ENCODE measurements around the gene SLX9. TPM values are rescaled to one million over a fixed set of nuclear protein-coding genes. Genes with fewer than 3 reads are reported as not detected.

SLX9 gene
- total RNA-seq, 4 donors from 2014 or later, result 20.8 to 59.3 (median 27.6) TPM

GRCh38 chr21:44994047-44994694 lies 54.3 kb downstream of the SLX9 start:
- WGBS, result 64% methylated on average over 22 of the region's 24 CpGs
- peak overlapping the region; percentile 83 to 95 (median 92) for H3K27ac ChIP-seq (replicated peaks in 1 of 4)
- TF ChIP-seq CTCF (IDR thresholded peaks at IDR 0.05), result no peak
- no peak for TF ChIP-seq POLR2AphosphoS5 (IDR thresholded peaks at IDR 0.05)
- TF ChIP-seq EP300 (IDR thresholded peaks at IDR 0.05), result no peak
- TF ChIP-seq POLR2A (IDR thresholded peaks at IDR 0.05; ENCODE audit: low read depth), result no peak
- H3K27me3 ChIP-seq, result no peaks in the 10 kb centered on the region
- H3K4me3 ChIP-seq, result no peak overlapping the region
- no peaks in the 10 kb centered on the region for H3K9me3 ChIP-seq
- intact Hi-C loops (cut with DNase I), result no loop called here
- H3K4me1 ChIP-seq, result peaks cover 41 to 100% (median 91%) of the 10 kb centered on the region in 4 donors
- no peaks in the 10 kb centered on the region for H3K36me3 ChIP-seq
- DNase-seq (ENCODE audit: extremely low spot score), result no peak

DNA sequence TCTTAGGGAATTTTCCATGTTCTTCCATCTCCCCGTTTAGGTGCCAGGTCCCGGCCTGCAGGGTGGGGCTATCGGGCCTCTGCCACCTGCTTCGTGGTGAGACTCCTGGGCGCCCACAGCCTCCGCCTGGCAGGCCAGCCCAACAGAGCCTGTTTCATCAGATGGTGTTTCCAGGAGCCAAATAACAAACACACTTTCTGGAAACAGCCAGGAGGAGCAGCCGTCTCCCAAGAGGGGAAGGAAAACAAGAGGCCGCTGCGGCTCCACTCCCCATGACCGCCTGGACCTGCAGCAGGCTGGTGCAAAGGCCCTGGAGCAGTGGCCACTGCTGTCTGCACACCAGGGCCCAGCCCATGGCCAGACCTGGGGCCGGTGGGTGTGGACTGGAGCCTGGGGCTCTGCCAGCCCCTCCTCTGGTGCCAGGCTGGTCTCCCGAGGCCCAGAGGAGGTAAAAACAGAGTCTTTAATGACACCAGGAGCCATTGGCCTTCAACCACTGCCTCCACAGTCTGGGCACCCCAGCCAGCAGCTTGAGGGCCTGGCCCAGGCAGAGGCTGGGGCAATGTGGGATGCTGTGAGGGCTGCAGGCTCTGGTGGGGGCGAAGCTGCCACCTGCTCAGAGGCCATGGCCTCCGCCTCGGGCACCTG lies 55.0 kb downstream of the SLX9 start:
- WGBS, result 66% methylated on average over 6 of the region's 15 CpGs
- TF ChIP-seq POLR2AphosphoS5 (IDR thresholded peaks at IDR 0.05), result peak; percentile 57 to 68
- peak in 1 of 3 experiments; percentile 18 for TF ChIP-seq CTCF (IDR thresholded peaks at IDR 0.05)
- TF ChIP-seq EP300 (IDR thresholded peaks at IDR 0.05), result no peak
- Histone ChIP-seq H3K4me3 (no peak overlapping the region), H3K36me3 (no peaks in the 10 kb centered on the region), H3K27me3 (no peaks in the 10 kb centered on the region), H3K4me1 (peaks cover 34 to 100% (median 87%) of the 10 kb centered on the region in 4 donors), H3K9me3 (no peaks in the 10 kb centered on the region), H3K27ac (replicated peaks in 1 of 4) (peak overlapping the region; percentile 83 to 95 (median 92))
- intact Hi-C loops (cut with DNase I), result no loop called here
- DNase-seq (ENCODE audit: extremely low spot score), result no peak

DNA sequence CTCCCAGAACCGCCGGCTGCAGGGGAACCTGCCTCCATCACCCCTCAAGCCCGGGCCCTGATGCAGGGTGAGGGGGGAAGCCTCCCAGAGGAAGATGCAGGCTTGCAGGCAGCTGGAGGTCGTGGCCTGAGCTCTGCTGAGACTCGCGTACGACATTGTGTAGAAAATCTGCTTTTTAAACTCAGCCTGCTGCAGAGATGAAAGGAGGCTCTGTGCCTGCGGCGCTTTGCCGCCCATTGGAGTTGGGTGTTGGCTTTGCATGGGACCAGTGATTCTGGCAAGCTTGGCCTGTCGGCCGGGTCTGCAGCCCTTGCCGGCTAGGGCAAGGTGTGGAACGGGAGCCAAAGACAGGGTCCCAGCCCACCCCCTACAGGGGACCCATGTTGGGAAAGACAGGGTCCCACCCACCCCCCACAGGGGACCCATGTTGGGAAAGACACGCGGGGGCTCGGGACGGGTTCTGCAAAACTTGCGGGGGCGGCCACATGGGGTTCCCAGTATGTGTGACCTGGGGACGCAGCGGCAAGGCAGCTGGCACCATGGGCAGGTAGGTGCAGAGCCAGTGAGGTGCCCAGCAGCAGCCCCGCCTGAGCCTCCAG lies 55.6 kb downstream of the SLX9 start:
- Histone ChIP-seq H3K27ac (replicated peaks in 1 of 4) (peak overlapping the region; percentile 83 to 95 (median 92)), H3K4me1 (peaks cover 29 to 100% (median 87%) of the 10 kb centered on the region in 4 donors), H3K27me3 (no peaks in the 10 kb centered on the region), H3K36me3 (no peaks in the 10 kb centered on the region), H3K4me3 (no peak overlapping the region), H3K9me3 (no peaks in the 10 kb centered on the region)
- TF ChIP-seq EP300 (IDR thresholded peaks at IDR 0.05), result no peak
- no peak for TF ChIP-seq POLR2AphosphoS5 (IDR thresholded peaks at IDR 0.05)
- TF ChIP-seq CTCF (IDR thresholded peaks at IDR 0.05), result no peak
- TF ChIP-seq POLR2A (IDR thresholded peaks at IDR 0.05; ENCODE audit: low read depth), result no peak
- intact Hi-C loops (cut with DNase I), result no loop called here
- no peak for DNase-seq (ENCODE audit: extremely low spot score)
- 93% methylated on average over 11 of the region's 23 CpGs for WGBS

GRCh38 chr21:44996096-44996495 lies 56.3 kb downstream of the SLX9 start:
- Histone ChIP-seq H3K27me3 (no peaks in the 10 kb centered on the region), H3K4me3 (no peak overlapping the region), H3K36me3 (no peaks in the 10 kb centered on the region), H3K9me3 (no peaks in the 10 kb centered on the region), H3K27ac (replicated peaks in 1 of 4) (peak overlapping the region; percentile 83 to 95 (median 92)), H3K4me1 (peaks cover 32 to 100% (median 87%) of the 10 kb centered on the region in 4 donors)
- intact Hi-C loops (cut with DNase I), result no loop called here
- TF ChIP-seq CTCF (IDR thresholded peaks at IDR 0.05) (no peak), EP300 (IDR thresholded peaks at IDR 0.05) (no peak), POLR2A (IDR thresholded peaks at IDR 0.05; ENCODE audit: low read depth) (no peak), POLR2AphosphoS5 (IDR thresholded peaks at IDR 0.05) (no peak)
- no peak for DNase-seq (ENCODE audit: extremely low spot score)
- 97% methylated on average over 4 of the region's 10 CpGs for WGBS

Measured in esophagus muscularis mucosa (tissue), 4 donors.